Colonic mucosa (tissue), 4 donors: Measurements from ENCODE around the gene PCDH15. TPM values are rescaled to one million over a fixed set of nuclear protein-coding genes. Genes with fewer than 3 reads are reported as not detected.

Source experiments
- DNase-seq: peaks from one replicate; pipeline ENCODE4 v3.0.0-alpha.2; 2020
- H3K27ac ChIP-seq: fragments of 200-600 bp; one replicate; pipeline ENCODE4 v1.8.0; 2021
- H3K27me3 ChIP-seq: fragments of 200-600 bp; one replicate; pipeline ENCODE4 v1.8.0; 2021
- H3K36me3 ChIP-seq: fragments of 200-600 bp; one replicate; pipeline ENCODE4 v1.8.0; 2021
- H3K4me1 ChIP-seq: fragments of 200-600 bp; one replicate; pipeline ENCODE4 v1.8.0; 2021; ENCODE audit warnings: mild to moderate bottlenecking
- H3K4me3 ChIP-seq: fragments of 200-600 bp; one replicate; pipeline ENCODE4 v1.8.0; 2021
- H3K9ac ChIP-seq, 2 donors: one replicate each; pipeline ENCODE4 v1.7.0; 2013; ENCODE audit warnings: control low read depth in 2 of 2, low read depth in 2 of 2, low read length in 2 of 2
- H3K9me3 ChIP-seq: fragments of 200-600 bp; one replicate; pipeline ENCODE4 v1.8.0; 2021
- CTCF ChIP-seq: fragments of 200-600 bp; IDR thresholded peaks from one replicate; pipeline ENCODE4 v1.8.0; 2022; ENCODE audit warnings: antibody characterized with exemption, mild to moderate bottlenecking
- intact Hi-C: fragments of 100-400 bp; cut with DNase I; formaldehyde crosslinking; loops from one replicate; pipeline ENCODE4 v1.14.1; 2022
- total RNA-seq, 2 donors: library from RNA; stranded (reverse); fragmentation: NEBNext Ultra II Directional in 1 of 2; extraction: Animal tissue kit (Norgen Biotek cat#: 25700) in 1 of 2; gene quantifications; one replicate each; pipeline ENCODE4 v1.2.1, GENCODE V29; 2021
- donor health status: healthy.
- donor health status: DM: no; HTN: no; CAD: no.
- donor health status: DM: no; HTN: no; CAD: no.

The PCDH15 gene
- total RNA-seq, 2 donors from 2014 or later = not detected

GRCh38 chr10:53990799-53991238 lies 810.2 kb downstream of the PCDH15 start:
- intact Hi-C loops = no loop called here
- Histone ChIP-seq H3K9me3 (no peaks in the 10 kb centered on the region), H3K27ac (no peak overlapping the region), H3K36me3 (no peaks in the 10 kb centered on the region), H3K27me3 (no peaks in the 10 kb centered on the region), H3K4me3 (no peak overlapping the region), H3K4me1 (no peaks in the 10 kb centered on the region), H3K9ac (no peak overlapping the region)
- DNase-seq = no peak
- TF ChIP-seq CTCF = no peak

- H3K36me3 ChIP-seq = no peaks in the 10 kb centered on the region
- TF ChIP-seq CTCF = no peak
- intact Hi-C loops = no loop called here
- no peaks in the 10 kb centered on the region for H3K9me3 ChIP-seq
- no peak overlapping the region for H3K9ac ChIP-seq
- H3K4me3 ChIP-seq = no peak overlapping the region
- no peak for DNase-seq
- H3K4me1 ChIP-seq = no peaks in the 10 kb centered on the region
- H3K27ac ChIP-seq = no peak overlapping the region
- no peaks in the 10 kb centered on the region for H3K27me3 ChIP-seq
These were observed 817.6 kb downstream of the PCDH15 start for GRCh38 chr10:53983431-53983830.

GRCh38 chr10:53980210-53980609 lies 820.8 kb downstream of the PCDH15 start:
- no peak overlapping the region for H3K9ac ChIP-seq
- DNase-seq = no peak
- H3K4me3 ChIP-seq = no peak overlapping the region
- no peak overlapping the region for H3K27ac ChIP-seq
- H3K9me3 ChIP-seq = no peaks in the 10 kb centered on the region
- intact Hi-C loops = no loop called here
- TF ChIP-seq CTCF = no peak
- no peaks in the 10 kb centered on the region for H3K27me3 ChIP-seq
- H3K36me3 ChIP-seq = no peaks in the 10 kb centered on the region
- H3K4me1 ChIP-seq = no peaks in the 10 kb centered on the region

- H3K36me3 ChIP-seq = no peaks in the 10 kb centered on the region
- intact Hi-C loops = no loop called here
- H3K9ac ChIP-seq = no peak overlapping the region
- DNase-seq = no peak
- H3K4me1 ChIP-seq = no peaks in the 10 kb centered on the region
- no peaks in the 10 kb centered on the region for H3K27me3 ChIP-seq
- no peak overlapping the region for H3K27ac ChIP-seq
- no peaks in the 10 kb centered on the region for H3K9me3 ChIP-seq
- TF ChIP-seq CTCF = no peak
- no peak overlapping the region for H3K4me3 ChIP-seq
These were observed 822.7 kb downstream of the PCDH15 start for GRCh38 chr10:53978301-53978700.

DNA sequence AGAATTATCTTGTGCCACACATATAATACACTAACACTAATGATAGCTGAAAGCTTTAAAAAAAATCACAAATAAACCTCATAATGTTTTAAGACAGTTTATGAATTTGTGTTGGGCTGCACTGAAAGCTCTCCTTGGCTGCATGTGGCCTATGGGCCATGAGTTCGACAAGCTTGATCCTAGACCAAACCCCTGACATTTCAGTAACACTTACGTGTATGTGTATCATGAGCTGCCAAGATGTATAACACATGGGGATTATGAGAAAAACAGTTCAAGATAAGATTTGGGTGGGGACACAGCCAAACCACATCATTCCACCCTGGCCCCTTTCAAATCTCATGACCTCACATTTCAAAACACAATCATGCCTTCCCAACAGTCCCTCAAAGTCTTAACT lies 823.8 kb downstream of the PCDH15 start:
- Histone ChIP-seq H3K4me3 (no peak overlapping the region), H3K9me3 (no peaks in the 10 kb centered on the region), H3K27me3 (no peaks in the 10 kb centered on the region), H3K9ac (no peak overlapping the region), H3K4me1 (no peaks in the 10 kb centered on the region), H3K27ac (no peak overlapping the region), H3K36me3 (no peaks in the 10 kb centered on the region)
- no peak for TF ChIP-seq CTCF
- DNase-seq = no peak
- intact Hi-C loops = no loop called here

- no peak overlapping the region for H3K9ac ChIP-seq
- no peaks in the 10 kb centered on the region for H3K9me3 ChIP-seq
- intact Hi-C loops = no loop called here
- H3K4me3 ChIP-seq = no peak overlapping the region
- H3K36me3 ChIP-seq = no peaks in the 10 kb centered on the region
- no peak for TF ChIP-seq CTCF
- no peaks in the 10 kb centered on the region for H3K4me1 ChIP-seq
- no peaks in the 10 kb centered on the region for H3K27me3 ChIP-seq
- no peak overlapping the region for H3K27ac ChIP-seq
- DNase-seq = no peak
These were observed 843.6 kb downstream of the PCDH15 start for GRCh38 chr10:53957401-53957800.
